ENCODE results near the gene ATP8B1. TPM values are rescaled to one million over a fixed set of nuclear protein-coding genes. Genes with fewer than 3 reads are reported as not detected.

Gene ATP8B1
- total and polyA plus RNA-seq, 9 of the 15 experiments (the other 6 are each of a cell fraction or from before 2014, with no cell fraction given), result 0.01 to 0.22 (median 0.03) TPM; not detected in 3

GRCh38 chr18:57715671-57716070 lies 87.4 kb downstream of the ATP8B1 start:
- no peaks in the 10 kb centered on the region for H3K36me3 ChIP-seq (ENCODE audit: control insufficient read depth, insufficient read depth, low read length)
- H3K4me3 ChIP-seq, result no peak overlapping the region
- in situ Hi-C loops (cut with MboI), result no loop called here
- H3K9me3 ChIP-seq (replicated peaks; ENCODE audit: control insufficient read depth, insufficient read depth, low read depth, low read length), result no peaks in the 10 kb centered on the region
- FAIRE-seq (no peak), DNase-seq (ENCODE audit: extremely low read depth in 1 of 4, low spot score in 3 of 4) (no peak), ATAC-seq (no peak)
- no peaks in the 10 kb centered on the region for H4K20me1 ChIP-seq (replicated peaks; ENCODE audit: control insufficient read depth, insufficient read depth, low read length)
- no peak overlapping the region for H2AFZ ChIP-seq (ENCODE audit: low read depth, low read length)
- H3K4me2 ChIP-seq (ENCODE audit: insufficient read depth, low read length), result no peak overlapping the region
- no TSS peak for BruUV-seq (replicated peaks)
- no peaks in the 10 kb centered on the region for H3K4me1 ChIP-seq (replicated peaks in 1 of 2; ENCODE audit: control insufficient read depth in 2 of 2, insufficient read depth in 2 of 2, low read length in 2 of 2)
- intact Hi-C loops (cut with micrococcal nuclease), result no loop called here
- H3K79me2 ChIP-seq (ENCODE audit: control insufficient read depth, insufficient read depth, low read length), result no peaks in the 10 kb centered on the region
- no peaks in the 10 kb centered on the region for H3K9me1 ChIP-seq (ENCODE audit: control insufficient read depth, insufficient read depth, low read length)
- TF ChIP-seq ZFP36 (IDR thresholded peaks at IDR 0.05; ENCODE audit: low read depth, low read length, partially characterized antibody) (no peak), NR3C1 (CRISPR knock-in tag; IDR thresholded peaks at IDR 0.05) (no peak)
- ChIA-PET POLR2A (no interaction called here), CTCF (ENCODE audit: low intra/inter-chr PET ratio) (no interaction called here)
- H3K27ac ChIP-seq (ENCODE audit: extremely low read depth, low read depth, low read length), result no peak overlapping the region
- no peaks in the 10 kb centered on the region for H3K27me3 ChIP-seq (ENCODE audit: control insufficient read depth in 2 of 2, insufficient read depth in 2 of 2, low read length in 2 of 2)
- WGBS (ENCODE audit: insufficient coverage, low coverage, missing lambda C conversion rate), result 0% methylated on average over 1 of the region's 1 CpG
- H3K9ac ChIP-seq (ENCODE audit: insufficient read depth in 1 of 2, low read depth in 2 of 2, low read length in 2 of 2), result no peak overlapping the region

- no peak overlapping the region for H3K27ac ChIP-seq (ENCODE audit: extremely low read depth, low read depth, low read length)
- H4K20me1 ChIP-seq (replicated peaks; ENCODE audit: control insufficient read depth, insufficient read depth, low read length), result no peaks in the 10 kb centered on the region
- no peak overlapping the region for H2AFZ ChIP-seq (ENCODE audit: low read depth, low read length)
- no peak overlapping the region for H3K4me3 ChIP-seq
- no peaks in the 10 kb centered on the region for H3K9me1 ChIP-seq (ENCODE audit: control insufficient read depth, insufficient read depth, low read length)
- no peak overlapping the region for H3K9ac ChIP-seq (ENCODE audit: insufficient read depth in 1 of 2, low read depth in 2 of 2, low read length in 2 of 2)
- H3K4me1 ChIP-seq (replicated peaks in 1 of 2; ENCODE audit: control insufficient read depth in 2 of 2, insufficient read depth in 2 of 2, low read length in 2 of 2), result no peaks in the 10 kb centered on the region
- ChIA-PET POLR2A (no interaction called here), CTCF (ENCODE audit: low intra/inter-chr PET ratio) (no interaction called here)
- no peaks in the 10 kb centered on the region for H3K79me2 ChIP-seq (ENCODE audit: control insufficient read depth, insufficient read depth, low read length)
- in situ Hi-C loops (cut with MboI) (no loop called here), intact Hi-C loops (cut with micrococcal nuclease) (no loop called here)
- H3K27me3 ChIP-seq (ENCODE audit: control insufficient read depth in 2 of 2, insufficient read depth in 2 of 2, low read length in 2 of 2), result no peaks in the 10 kb centered on the region
- FAIRE-seq (no peak), ATAC-seq (no peak), DNase-seq (ENCODE audit: extremely low read depth in 1 of 4, low spot score in 3 of 4) (no peak)
- no TSS peak for BruUV-seq (replicated peaks)
- no peak overlapping the region for H3K4me2 ChIP-seq (ENCODE audit: insufficient read depth, low read length)
- no peak for TF ChIP-seq TOE1 (IDR thresholded peaks at IDR 0.05; ENCODE audit: borderline replicate concordance)
- TF ChIP-seq TOE1 (CRISPR knock-in tag; IDR thresholded peaks at IDR 0.05; ENCODE audit: borderline replicate concordance, low read depth), result no peak
- TF ChIP-seq RFX5 (IDR thresholded peaks at IDR 0.05; ENCODE audit: low read depth, low read length), result no peak
- no peak for TF ChIP-seq ZNF316 (IDR thresholded peaks at IDR 0.05)
- TF ChIP-seq MTA3 (IDR thresholded peaks at IDR 0.05; ENCODE audit: borderline replicate concordance), result no peak
- no peak for TF ChIP-seq NFIX (CRISPR knock-in tag; IDR thresholded peaks at IDR 0.05; ENCODE audit: low read depth)
- no peak for TF ChIP-seq COPS2 (conservative IDR thresholded peaks at IDR 0.05)
- TF ChIP-seq GATAD2B (IDR thresholded peaks at IDR 0.05; ENCODE audit: borderline replicate concordance), result no peak
- TF ChIP-seq CTBP1 (IDR thresholded peaks at IDR 0.05; ENCODE audit: borderline replicate concordance), result no peak
- TF ChIP-seq, protein P1, sequence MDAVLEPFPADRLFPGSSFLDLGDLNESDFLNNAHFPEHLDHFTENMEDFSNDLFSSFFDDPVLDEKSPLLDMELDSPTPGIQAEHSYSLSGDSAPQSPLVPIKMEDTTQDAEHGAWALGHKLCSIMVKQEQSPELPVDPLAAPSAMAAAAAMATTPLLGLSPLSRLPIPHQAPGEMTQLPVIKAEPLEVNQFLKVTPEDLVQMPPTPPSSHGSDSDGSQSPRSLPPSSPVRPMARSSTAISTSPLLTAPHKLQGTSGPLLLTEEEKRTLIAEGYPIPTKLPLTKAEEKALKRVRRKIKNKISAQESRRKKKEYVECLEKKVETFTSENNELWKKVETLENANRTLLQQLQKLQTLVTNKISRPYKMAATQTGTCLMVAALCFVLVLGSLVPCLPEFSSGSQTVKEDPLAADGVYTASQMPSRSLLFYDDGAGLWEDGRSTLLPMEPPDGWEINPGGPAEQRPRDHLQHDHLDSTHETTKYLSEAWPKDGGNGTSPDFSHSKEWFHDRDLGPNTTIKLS (IDR thresholded peaks at IDR 0.05; ENCODE audit: borderline replicate concordance, low read depth), result no peak
- TF ChIP-seq ARID2 (IDR thresholded peaks at IDR 0.05), result no peak
- H3K9me3 ChIP-seq (replicated peaks; ENCODE audit: control insufficient read depth, insufficient read depth, low read depth, low read length), result no peaks in the 10 kb centered on the region
- H3K36me3 ChIP-seq (ENCODE audit: control insufficient read depth, insufficient read depth, low read length), result no peaks in the 10 kb centered on the region
- WGBS (ENCODE audit: insufficient coverage, low coverage, missing lambda C conversion rate), result 10% methylated on average over 2 of the region's 2 CpGs
Observed at GRCh38 chr18:57715073-57715472, 88.0 kb downstream of the ATP8B1 start.
